Large intestine (tissue), 3 donors: ENCODE measurements around the gene SOCS1. TPM values are rescaled to one million over a fixed set of nuclear protein-coding genes. Genes with fewer than 3 reads are reported as not detected.

Experiments
- DNase-seq, 2 donors: peaks; one replicate each; pipeline versions ENCODE4 v3.0.0 to v3.0.0-alpha.2; 2013
- H3K27ac ChIP-seq: one replicate; pipeline ENCODE4 v1.5.1; 2013; ENCODE audit warnings: low read length
- H3K27me3 ChIP-seq: 2 replicates; pipeline ENCODE4 v1.6.1; 2013; ENCODE audit warnings: low read length; ENCODE audit not compliant: control insufficient read depth, insufficient read depth
- H3K36me3 ChIP-seq: 2 replicates; pipeline ENCODE4 v1.6.1; 2013; ENCODE audit warnings: low read length; ENCODE audit not compliant: control insufficient read depth, insufficient read depth
- H3K4me1 ChIP-seq: one replicate; pipeline ENCODE4 v1.6.1; 2013; ENCODE audit warnings: low read length; ENCODE audit not compliant: control insufficient read depth, insufficient read depth
- H3K4me3 ChIP-seq: one replicate; pipeline ENCODE4 v1.5.1; 2013; ENCODE audit warnings: low read length
- H3K9me3 ChIP-seq: one replicate; pipeline ENCODE4 v1.6.1; 2013; ENCODE audit warnings: mild to moderate bottlenecking, low read depth, low read length, moderate library complexity; ENCODE audit not compliant: control insufficient read depth
- WGBS: methylation state at CpG from one replicate; pipeline ENCODE4 v1.1.5; 2013; ENCODE audit warnings: low lambda C conversion rate; ENCODE audit not compliant: insufficient coverage; 5-methylcytosine and 5-hydroxymethylcytosine counted together
- polyA plus RNA-seq: library from polyadenylated mRNA; unstranded; fragments of 120-200 nt; gene quantifications from one replicate; pipeline ENCODE4 v1.2.1, GENCODE V29; 2013

SOCS1 gene
- polyA plus RNA-seq, 1 donor: 2.9 TPM

GRCh38 chr16:11207646-11208045 is 48.4 kb downstream of the SOCS1 start:
- WGBS: no CpG with 5 or more reads among the region's 3 CpGs
- peaks cover 1% of the 10 kb centered on the region for H3K9me3 ChIP-seq
- peaks cover 1% of the 10 kb centered on the region for H3K27me3 ChIP-seq
- H3K4me1 ChIP-seq: peaks cover 3% of the 10 kb centered on the region
- H3K4me3 ChIP-seq: no peak overlapping the region
- DNase-seq: no peak
- no peaks in the 10 kb centered on the region for H3K36me3 ChIP-seq
- H3K27ac ChIP-seq: no peak overlapping the region

- Histone ChIP-seq H3K27ac (no peak overlapping the region), H3K36me3 (no peaks in the 10 kb centered on the region)
- peak; percentile 37 to 73 for DNase-seq
These were observed 50.0 kb downstream of the SOCS1 start for GRCh38 chr16:11205754-11206581.

GRCh38 chr16:11205065-11205699 is 50.8 kb downstream of the SOCS1 start:
- no peak for DNase-seq
- H3K4me3 ChIP-seq: no peak overlapping the region
- H3K36me3 ChIP-seq: no peaks in the 10 kb centered on the region
- no peaks in the 10 kb centered on the region for H3K9me3 ChIP-seq
- WGBS: 100% methylated on average over 3 of the region's 19 CpGs
- no peak overlapping the region for H3K27ac ChIP-seq
- H3K4me1 ChIP-seq: peaks cover 3% of the 10 kb centered on the region
- peaks cover 17% of the 10 kb centered on the region for H3K27me3 ChIP-seq

More at GRCh38 chr16:11205754-11206581, 50.0 kb downstream of the SOCS1 start:
- Histone ChIP-seq H3K4me3 (no peak overlapping the region), H3K27me3 (peaks cover 16% of the 10 kb centered on the region), H3K9me3 (no peaks in the 10 kb centered on the region), H3K4me1 (peaks cover 3% of the 10 kb centered on the region)
- WGBS: no CpG with 5 or more reads among the region's 13 CpGs

GRCh38 chr16:11204513-11205047 is 51.4 kb downstream of the SOCS1 start:
- no peaks in the 10 kb centered on the region for H3K9me3 ChIP-seq
- no CpG with 5 or more reads among the region's 4 CpGs for WGBS
- no peak overlapping the region for H3K27ac ChIP-seq
- peaks cover 3% of the 10 kb centered on the region for H3K4me1 ChIP-seq
- H3K4me3 ChIP-seq: no peak overlapping the region
- no peaks in the 10 kb centered on the region for H3K36me3 ChIP-seq
- no peak for DNase-seq
- H3K27me3 ChIP-seq: peaks cover 17% of the 10 kb centered on the region

Other genes with a start within 250 kb of the SOCS1 start
- gene TNP2, start 13.1 kb upstream of the SOCS1 start, polyA plus RNA-seq: not detected
- gene PRM3, start 17.4 kb upstream of the SOCS1 start, polyA plus RNA-seq: not detected
- gene PRM2, start 20.3 kb upstream of the SOCS1 start, polyA plus RNA-seq: not detected
- gene PRM1, start 25.1 kb upstream of the SOCS1 start, polyA plus RNA-seq: not detected
- 12.4 TPM for gene RMI2, start 89.3 kb upstream of the SOCS1 start, polyA plus RNA-seq